Measurements from ENCODE around the gene LRP5. TPM values are rescaled to one million over a fixed set of nuclear protein-coding genes. Genes with fewer than 3 reads are reported as not detected.

Gene LRP5
- total and polyA plus RNA-seq, 9 donors = 3.1 to 63.8 (median 47.2) TPM

- Histone ChIP-seq H3K4me3 (no peak overlapping the region), H3K36me3 (no peaks in the 10 kb centered on the region), H3K27me3 (no peaks in the 10 kb centered on the region), H3K4me1 (ENCODE audit: insufficient read depth) (peaks cover 3% of the 10 kb centered on the region), H3K27ac (no peak overlapping the region), H3K9me3 (no peaks in the 10 kb centered on the region)
- TF ChIP-seq CTCF (IDR thresholded peaks at IDR 0.05) = no peak
- no peak for TF ChIP-seq EP300 (IDR thresholded peaks at IDR 0.05)
- no peak for TF ChIP-seq POLR2A (IDR thresholded peaks at IDR 0.05)
- DNase-seq = no peak
- intact Hi-C loops (cut with DNase I) = no loop called here
- WGBS, 3 donors = 45 to 47% (median 46%) methylated on average over 10 of the region's 10 CpGs
These were observed 42.8 kb upstream of the LRP5 start for GRCh38 chr11:68269414-68270081.

- H3K4me1 ChIP-seq (ENCODE audit: insufficient read depth) = peaks cover 3% of the 10 kb centered on the region
- H3K27ac ChIP-seq = no peak overlapping the region
- no peaks in the 10 kb centered on the region for H3K36me3 ChIP-seq
- no peaks in the 10 kb centered on the region for H3K9me3 ChIP-seq
- DNase-seq = no peak
- intact Hi-C loops (cut with DNase I) = no loop called here
- H3K27me3 ChIP-seq = no peaks in the 10 kb centered on the region
- 63 to 78% (median 75%) methylated on average over 8 of the region's 8 CpGs for whole genome bisulfite sequencing, 3 donors
- TF ChIP-seq POLR2A (IDR thresholded peaks at IDR 0.05) (no peak), EP300 (IDR thresholded peaks at IDR 0.05) (no peak), CTCF (IDR thresholded peaks at IDR 0.05) (no peak)
- H3K4me3 ChIP-seq = peak overlapping the region; percentile 62
These were observed 42.0 kb upstream of the LRP5 start for GRCh38 chr11:68270196-68271022.

- H3K4me1 ChIP-seq (ENCODE audit: insufficient read depth) = peaks cover 3% of the 10 kb centered on the region
- 1 to 3% (median 2%) methylated on average over 23 of the region's 23 CpGs for WGBS, 3 donors
- H3K27me3 ChIP-seq = no peaks in the 10 kb centered on the region
- H3K4me3 ChIP-seq = peak overlapping the region; percentile 62
- H3K36me3 ChIP-seq = no peaks in the 10 kb centered on the region
- intact Hi-C loops (cut with DNase I) = no loop called here
- H3K9me3 ChIP-seq = no peaks in the 10 kb centered on the region
- DNase-seq = peak in 3 of 5 donors; percentile 41 to 55 (median 55)
- H3K27ac ChIP-seq = peak overlapping the region; percentile 30 to 62
- TF ChIP-seq POLR2A (IDR thresholded peaks at IDR 0.05) = no peak
- peak in 2 of 3 donors; percentile 21 to 39 for TF ChIP-seq CTCF (IDR thresholded peaks at IDR 0.05)
- TF ChIP-seq EP300 (IDR thresholded peaks at IDR 0.05) = no peak
These were observed 41.2 kb upstream of the LRP5 start for GRCh38 chr11:68271023-68271780.

Data from ovary (tissue), 9 donors.